GM10266 (cell line): ENCODE data around the gene AFF1.

Experiments
- DNase-seq: peaks from one replicate; pipeline ENCODE4 v3.0.0; 2012; ENCODE audit errors: extremely low spot score
- CTCF ChIP-seq: IDR thresholded peaks from 2 replicates; pipeline ENCODE4 v1.5.1; 2012; ENCODE audit warnings: mild to moderate bottlenecking, low read depth; ENCODE audit not compliant: control insufficient read depth, insufficient read depth; ENCODE audit errors: missing control alignments

AFF1 gene

DNA sequence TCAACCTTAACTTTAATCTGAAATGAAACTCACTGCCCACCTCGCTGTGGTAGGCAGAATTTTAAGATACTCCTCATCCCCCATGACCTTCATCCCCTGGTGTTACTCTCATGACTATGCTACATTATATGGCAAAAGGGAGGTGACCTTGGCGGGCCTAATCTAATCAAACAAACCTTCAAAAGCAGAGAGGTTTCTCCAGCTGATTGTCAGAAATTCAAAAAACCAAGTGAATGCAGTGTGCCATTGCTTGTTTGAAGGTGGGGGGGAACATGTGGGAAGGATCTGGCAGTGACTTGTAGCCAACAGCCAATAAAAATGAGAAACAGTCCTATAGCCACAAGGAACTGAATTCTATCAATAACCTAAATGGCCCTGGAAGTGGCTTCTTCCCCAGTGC is 237.1 kb downstream of the AFF1 start:
- TF ChIP-seq CTCF, result no peak

DNA sequence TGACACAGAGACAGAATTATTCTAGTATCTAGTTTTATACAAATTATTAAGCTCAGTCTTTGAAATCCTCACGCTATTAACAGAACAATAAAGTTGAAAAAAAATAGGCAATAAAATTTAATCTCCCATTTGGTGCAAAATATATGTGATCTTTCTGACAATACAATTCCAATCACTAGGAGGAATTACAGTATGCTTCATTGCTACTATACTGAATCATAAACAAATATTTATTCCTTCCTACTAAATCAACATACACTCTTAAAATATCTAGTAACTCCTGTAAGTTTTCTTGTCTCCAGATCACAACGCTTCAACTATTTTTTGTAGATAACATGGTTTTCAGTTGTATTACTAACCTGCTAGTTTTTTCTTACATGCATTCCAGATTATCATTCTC is 239.9 kb downstream of the AFF1 start:
- no peak for TF ChIP-seq CTCF
- no peak for DNase-seq

More for the DNA sequence above, 237.1 kb downstream of the AFF1 start:
- DNase-seq, result no peak

GRCh38 chr4:87179751-87180150 is 244.9 kb downstream of the AFF1 start:
- no peak for TF ChIP-seq CTCF
- no peak for DNase-seq

DNA sequence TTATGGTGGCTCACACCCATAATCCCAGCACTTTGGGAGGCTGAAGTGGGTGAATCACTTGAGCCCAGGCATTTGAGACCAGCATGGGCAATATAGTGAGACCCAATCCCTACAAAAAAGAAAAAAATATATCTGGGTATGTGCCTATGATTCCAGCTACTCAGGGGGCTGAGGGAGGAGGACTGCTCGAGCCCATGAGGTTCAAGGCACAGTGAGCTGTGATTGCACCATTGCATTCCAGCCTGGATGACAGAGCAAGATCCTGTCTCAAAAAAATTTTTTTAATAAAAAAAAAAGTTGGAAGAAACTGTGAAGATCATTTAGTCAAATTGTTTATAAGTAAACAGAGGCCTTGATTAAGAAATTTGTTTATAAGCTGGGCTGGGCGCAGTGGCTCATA is 246.0 kb downstream of the AFF1 start:
- DNase-seq, result no peak
- TF ChIP-seq CTCF, result no peak

DNA sequence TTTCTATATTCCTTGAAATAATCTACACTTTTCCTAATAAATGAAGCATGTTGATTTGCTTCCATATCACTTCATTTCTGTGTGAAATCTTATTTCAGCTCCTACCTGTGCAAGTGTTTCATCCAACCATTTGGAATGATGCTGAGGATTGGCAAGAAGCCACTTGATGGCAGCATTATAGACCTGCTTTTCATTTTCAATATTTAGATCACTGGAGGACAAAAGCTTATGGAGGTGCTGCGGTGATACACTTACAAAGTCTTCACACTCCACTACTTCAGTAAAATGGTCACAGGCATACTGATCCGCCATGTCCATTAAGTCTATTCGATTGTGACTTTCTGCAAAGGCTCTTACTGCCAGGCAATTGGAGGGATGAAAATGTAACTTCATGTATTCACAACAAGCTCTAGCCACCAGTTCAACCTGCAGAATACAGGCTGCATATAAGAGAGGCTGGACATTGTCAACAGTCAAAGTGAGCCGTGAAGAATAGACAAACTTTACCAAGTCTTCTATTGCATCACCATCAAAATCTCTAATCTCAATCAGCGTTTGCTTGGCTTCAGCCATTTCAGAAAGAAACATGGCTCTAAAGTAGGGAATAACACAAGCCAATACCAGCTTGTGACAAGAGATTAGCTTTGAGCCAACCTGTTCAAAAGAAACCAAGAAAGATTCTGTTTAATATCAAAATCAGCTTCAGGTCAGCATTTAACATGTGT is 250.5 kb downstream of the AFF1 start:
- no peak for DNase-seq
- no peak for TF ChIP-seq CTCF

DNA sequence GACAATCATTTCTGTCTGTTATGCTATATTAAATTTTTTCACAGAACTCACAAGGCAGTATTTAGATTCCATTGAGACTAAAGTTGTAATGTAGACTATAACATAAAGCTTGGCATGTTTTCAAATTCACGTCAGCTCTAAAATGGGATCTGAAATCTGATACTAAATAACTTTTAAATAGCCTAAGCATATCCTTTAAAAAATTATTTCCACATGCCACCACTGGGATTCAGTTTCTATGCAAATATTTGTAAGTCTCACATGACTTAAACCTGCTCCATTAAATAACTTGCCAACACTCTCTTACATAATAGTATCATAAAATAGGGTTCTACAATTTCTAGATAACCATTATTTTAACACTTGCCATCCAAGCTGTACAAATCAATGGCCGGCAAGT is 253.2 kb downstream of the AFF1 start:
- no peak for DNase-seq
- TF ChIP-seq CTCF, result no peak

DNA sequence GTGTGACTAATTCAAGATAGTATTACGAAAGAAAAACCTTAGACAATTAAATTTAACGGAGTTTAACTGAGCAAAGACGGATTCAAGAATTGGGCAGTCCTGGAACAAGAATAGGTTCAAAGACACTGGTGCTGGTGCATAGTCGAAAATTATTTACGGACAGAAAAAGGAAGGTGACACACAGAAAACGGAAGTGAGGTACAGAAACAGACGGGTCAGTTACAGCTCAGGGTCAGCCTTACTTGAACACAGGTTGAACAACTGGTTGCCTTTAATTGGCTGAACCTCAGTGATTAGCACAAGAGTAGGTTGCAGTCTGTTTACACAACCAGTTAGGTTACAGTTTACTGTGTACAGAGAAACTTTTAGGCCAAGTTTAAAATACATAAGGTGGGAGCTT is 254.1 kb downstream of the AFF1 start:
- no peak for DNase-seq
- TF ChIP-seq CTCF, result no peak
